ENCODE results near the gene PDXK.
A peak's percentile ranks its signal among the peaks of the same experiment; 100 is the strongest.

- TF ChIP-seq CTCF (IDR thresholded peaks at IDR 0.05; ENCODE audit: control extremely low read depth in 1 of 3, insufficient read depth in 1 of 3, low read depth in 1 of 3, low read length in 3 of 3) (no peak), POLR2A (IDR thresholded peaks at IDR 0.05; ENCODE audit: control extremely low read depth in 1 of 2, low read depth in 2 of 2, low read length in 2 of 2) (no peak), RFX5 (IDR thresholded peaks at IDR 0.05; ENCODE audit: borderline replicate concordance, low read depth, low read length) (no peak), EZH2 (IDR thresholded peaks at IDR 0.05; ENCODE audit: low read depth, low read length, severe bottlenecking) (no peak), CHD2 (IDR thresholded peaks at IDR 0.05; ENCODE audit: low read length) (peak; percentile 69), CHD1 (IDR thresholded peaks at IDR 0.05; ENCODE audit: low read depth, low read length) (no peak), YY1 (IDR thresholded peaks at IDR 0.05; ENCODE audit: low read depth, low read length) (no peak), SIN3A (conservative IDR thresholded peaks at IDR 0.05 in 1 of 2, IDR thresholded peaks at IDR 0.05 in 1 of 2; ENCODE audit: low read depth in 1 of 2, low read length in 2 of 2) (no peak), TAF1 (IDR thresholded peaks at IDR 0.05; ENCODE audit: low read depth, low read length) (no peak), HDAC2 (IDR thresholded peaks at IDR 0.05; ENCODE audit: borderline replicate concordance in 1 of 2, low read depth in 2 of 2, low read length in 2 of 2) (no peak), EGR1 (IDR thresholded peaks at IDR 0.05; ENCODE audit: borderline replicate concordance, low read depth, low read length) (no peak), ATF3 (IDR thresholded peaks at IDR 0.05; ENCODE audit: insufficient read depth, low read depth, low read length) (no peak)
Measured at GRCh38 chr21:43754948-43755781, 36.2 kb downstream of the PDXK start.

Data from H1 (cell line).